ENCODE measurements around the gene MCTP1. TPM values are rescaled to one million over a fixed set of nuclear protein-coding genes. Genes with fewer than 3 reads are reported as not detected.

Gene MCTP1
- total RNA-seq, 2 experiments from 2014 or later, result not detected

DNA sequence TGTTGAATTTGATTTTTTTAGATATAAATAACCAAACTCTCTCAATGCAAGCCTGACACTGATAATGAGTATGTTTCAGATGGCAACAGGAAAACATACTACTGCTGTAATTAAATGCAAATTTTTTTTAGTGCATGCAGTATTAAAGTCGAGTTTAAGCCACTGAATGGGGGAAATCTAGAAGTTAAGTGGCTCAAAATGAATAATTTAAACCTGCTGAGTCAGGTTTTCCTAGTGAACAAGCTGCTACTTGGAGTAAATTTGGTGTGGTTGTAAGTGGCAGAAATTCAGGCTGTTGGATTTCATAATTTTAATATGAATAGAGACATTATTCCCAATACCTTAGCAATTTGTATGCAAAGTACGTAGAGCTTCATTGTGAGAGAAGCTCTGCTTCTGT, 544.6 kb downstream of the MCTP1 start:
- TF ChIP-seq, protein P1, sequence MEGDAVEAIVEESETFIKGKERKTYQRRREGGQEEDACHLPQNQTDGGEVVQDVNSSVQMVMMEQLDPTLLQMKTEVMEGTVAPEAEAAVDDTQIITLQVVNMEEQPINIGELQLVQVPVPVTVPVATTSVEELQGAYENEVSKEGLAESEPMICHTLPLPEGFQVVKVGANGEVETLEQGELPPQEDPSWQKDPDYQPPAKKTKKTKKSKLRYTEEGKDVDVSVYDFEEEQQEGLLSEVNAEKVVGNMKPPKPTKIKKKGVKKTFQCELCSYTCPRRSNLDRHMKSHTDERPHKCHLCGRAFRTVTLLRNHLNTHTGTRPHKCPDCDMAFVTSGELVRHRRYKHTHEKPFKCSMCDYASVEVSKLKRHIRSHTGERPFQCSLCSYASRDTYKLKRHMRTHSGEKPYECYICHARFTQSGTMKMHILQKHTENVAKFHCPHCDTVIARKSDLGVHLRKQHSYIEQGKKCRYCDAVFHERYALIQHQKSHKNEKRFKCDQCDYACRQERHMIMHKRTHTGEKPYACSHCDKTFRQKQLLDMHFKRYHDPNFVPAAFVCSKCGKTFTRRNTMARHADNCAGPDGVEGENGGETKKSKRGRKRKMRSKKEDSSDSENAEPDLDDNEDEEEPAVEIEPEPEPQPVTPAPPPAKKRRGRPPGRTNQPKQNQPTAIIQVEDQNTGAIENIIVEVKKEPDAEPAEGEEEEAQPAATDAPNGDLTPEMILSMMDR (conservative IDR thresholded peaks at IDR 0.05; ENCODE audit: low read length), result no peak
- no peak for TF ChIP-seq EZH2phosphoT487 (IDR thresholded peaks at IDR 0.05; ENCODE audit: borderline replicate concordance, low read depth, low read length)
- DNase-seq (ENCODE audit: low spot score), result no peak
- no peaks in the 10 kb centered on the region for H4K20me1 ChIP-seq (ENCODE audit: insufficient read depth, low read length)
- no peaks in the 10 kb centered on the region for H3K9me2 ChIP-seq (ENCODE audit: insufficient read depth, low read length)
- no peaks in the 10 kb centered on the region for H3K9me3 ChIP-seq (ENCODE audit: low read length)
- no peak overlapping the region for H3K4me3 ChIP-seq (ENCODE audit: low read depth, low read length, poor library complexity, severe bottlenecking)
- CTCF ChIA-PET (ENCODE audit: unreplicated experiment), result no interaction called here
- H3K79me2 ChIP-seq (ENCODE audit: insufficient read depth, low read depth, low read length), result no peaks in the 10 kb centered on the region
- H3K4me1 ChIP-seq (ENCODE audit: insufficient read depth, low read length, poor library complexity, severe bottlenecking), result peaks cover 9% of the 10 kb centered on the region
- H3K27ac ChIP-seq (ENCODE audit: low read depth, low read length, poor library complexity, severe bottlenecking), result no peak overlapping the region
- no TSS peak for BruUV-seq (replicated peaks)
- POLR2A ChIA-PET, result interaction anchor here (1.1 kb wide), 1 partner anchor 18 kb away, joined by 3 read pairs; no protein-coding TSS in a partner anchor
- intact Hi-C loops (cut with micrococcal nuclease; ENCODE audit: unreplicated experiment), result no loop called here
- H2AFZ ChIP-seq (ENCODE audit: low read length), result no peak overlapping the region
- no peak overlapping the region for H3K4me2 ChIP-seq (ENCODE audit: low read length)
- no peaks in the 10 kb centered on the region for H3K36me3 ChIP-seq (ENCODE audit: insufficient read depth, low read length)

DNA sequence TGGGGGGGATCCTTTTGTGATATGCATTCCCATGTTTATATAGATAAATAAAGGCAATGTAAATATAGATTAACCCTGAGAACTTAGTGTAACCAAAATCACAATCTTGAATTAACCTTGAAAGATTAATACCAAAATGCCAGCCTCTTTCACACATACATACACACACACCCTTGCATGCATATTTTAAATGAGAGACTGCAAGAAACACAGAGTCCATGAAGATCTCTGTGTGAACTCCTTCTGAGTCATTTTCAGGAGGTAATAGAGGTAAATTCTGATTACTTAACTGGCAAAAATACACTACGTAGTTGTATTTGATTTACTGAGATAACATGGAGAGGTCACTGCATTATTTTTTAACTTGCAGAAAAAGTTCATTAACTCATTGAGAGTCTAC, 548.4 kb downstream of the MCTP1 start:
- H3K27ac ChIP-seq (ENCODE audit: low read depth, low read length, poor library complexity, severe bottlenecking), result no peak overlapping the region
- no peaks in the 10 kb centered on the region for H4K20me1 ChIP-seq (ENCODE audit: insufficient read depth, low read length)
- no peak for DNase-seq (ENCODE audit: low spot score)
- no peaks in the 10 kb centered on the region for H3K79me2 ChIP-seq (ENCODE audit: insufficient read depth, low read depth, low read length)
- POLR2A ChIA-PET, result interaction anchor here (0.6 kb wide), 1 partner anchor 262 kb away, joined by 3 read pairs; no protein-coding TSS in a partner anchor
- H3K36me3 ChIP-seq (ENCODE audit: insufficient read depth, low read length), result no peaks in the 10 kb centered on the region
- intact Hi-C loops (cut with micrococcal nuclease; ENCODE audit: unreplicated experiment), result loop anchor here (5.0 kb wide), 1 partner anchor 1154 kb away; the partner anchor contains the start of genes NR2F1 and NR2F1-AS1
- BruUV-seq (replicated peaks), result no TSS peak
- H3K9me2 ChIP-seq (ENCODE audit: insufficient read depth, low read length), result no peaks in the 10 kb centered on the region
- H3K4me3 ChIP-seq (ENCODE audit: low read depth, low read length, poor library complexity, severe bottlenecking), result no peak overlapping the region
- no peak overlapping the region for H3K4me2 ChIP-seq (ENCODE audit: low read length)
- CTCF ChIA-PET (ENCODE audit: unreplicated experiment), result interaction anchor here (1.7 kb wide), 1 partner anchor 212 kb away, joined by 5 read pairs; no protein-coding TSS in a partner anchor
- H2AFZ ChIP-seq (ENCODE audit: low read length), result no peak overlapping the region
- TF ChIP-seq EZH2phosphoT487 (IDR thresholded peaks at IDR 0.05; ENCODE audit: borderline replicate concordance, low read depth, low read length), result no peak
- TF ChIP-seq, protein P1 (conservative IDR thresholded peaks at IDR 0.05; ENCODE audit: low read length), result no peak
- no peaks in the 10 kb centered on the region for H3K9me3 ChIP-seq (ENCODE audit: low read length)
- H3K4me1 ChIP-seq (ENCODE audit: insufficient read depth, low read length, poor library complexity, severe bottlenecking), result peaks cover 4% of the 10 kb centered on the region

DNA sequence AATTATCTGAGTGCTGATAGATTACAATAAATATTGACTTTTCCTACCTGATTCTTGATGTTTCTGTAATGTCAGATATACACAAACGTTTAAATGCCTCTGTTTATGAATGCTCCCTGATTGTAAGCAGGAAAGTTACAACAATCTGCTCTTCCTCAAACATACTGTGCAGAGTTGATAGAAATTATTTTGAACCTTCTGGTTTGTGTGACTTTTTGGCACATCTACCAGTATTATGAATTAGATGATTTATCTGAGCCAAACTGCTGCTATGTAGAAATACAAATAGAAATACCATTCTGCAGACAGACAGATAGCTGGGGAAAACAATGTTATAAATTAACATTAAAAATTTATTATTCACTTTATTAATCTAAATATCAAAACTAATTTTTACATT, 553.4 kb downstream of the MCTP1 start:
- POLR2A ChIA-PET, result interaction anchor here (2.1 kb wide), 1 partner anchor 10 kb away, joined by 8 read pairs; no protein-coding TSS in a partner anchor
- Histone ChIP-seq H3K4me1 (ENCODE audit: insufficient read depth, low read length, poor library complexity, severe bottlenecking) (no peaks in the 10 kb centered on the region), H3K4me2 (ENCODE audit: low read length) (no peak overlapping the region), H3K9me3 (ENCODE audit: low read length) (no peaks in the 10 kb centered on the region), H3K4me3 (ENCODE audit: low read depth, low read length, poor library complexity, severe bottlenecking) (no peak overlapping the region), H3K36me3 (ENCODE audit: insufficient read depth, low read length) (no peaks in the 10 kb centered on the region), H3K9me2 (ENCODE audit: insufficient read depth, low read length) (no peaks in the 10 kb centered on the region), H3K79me2 (ENCODE audit: insufficient read depth, low read depth, low read length) (no peaks in the 10 kb centered on the region), H4K20me1 (ENCODE audit: insufficient read depth, low read length) (no peaks in the 10 kb centered on the region), H3K27ac (ENCODE audit: low read depth, low read length, poor library complexity, severe bottlenecking) (no peak overlapping the region), H2AFZ (ENCODE audit: low read length) (0 out of 2 replicates have a peak overlapping the region, but pooled peaks have one; percentile 29)
- BruUV-seq (replicated peaks), result no TSS peak
- no peak for DNase-seq (ENCODE audit: low spot score)
- intact Hi-C loops (cut with micrococcal nuclease; ENCODE audit: unreplicated experiment), result loop anchor here (5.0 kb wide), 1 partner anchor 119 kb away; no protein-coding TSS in a partner anchor
- CTCF ChIA-PET (ENCODE audit: unreplicated experiment), result no interaction called here
- no peak for TF ChIP-seq EZH2phosphoT487 (IDR thresholded peaks at IDR 0.05; ENCODE audit: borderline replicate concordance, low read depth, low read length)
- TF ChIP-seq, protein P1 (conservative IDR thresholded peaks at IDR 0.05; ENCODE audit: low read length), result no peak
